GM12874 (cell line): ENCODE measurements around the gene PIKFYVE.

Source experiments
- TF ChIP-seq, protein P1 (sequence below): IDR thresholded peaks from 2 replicates; pipeline ENCODE4 v1.5.1; 2011; ENCODE audit warnings: low read depth, mild to moderate bottlenecking, control low read depth, low read length, moderate library complexity; ENCODE audit not compliant: insufficient read depth

Gene PIKFYVE, protein sequence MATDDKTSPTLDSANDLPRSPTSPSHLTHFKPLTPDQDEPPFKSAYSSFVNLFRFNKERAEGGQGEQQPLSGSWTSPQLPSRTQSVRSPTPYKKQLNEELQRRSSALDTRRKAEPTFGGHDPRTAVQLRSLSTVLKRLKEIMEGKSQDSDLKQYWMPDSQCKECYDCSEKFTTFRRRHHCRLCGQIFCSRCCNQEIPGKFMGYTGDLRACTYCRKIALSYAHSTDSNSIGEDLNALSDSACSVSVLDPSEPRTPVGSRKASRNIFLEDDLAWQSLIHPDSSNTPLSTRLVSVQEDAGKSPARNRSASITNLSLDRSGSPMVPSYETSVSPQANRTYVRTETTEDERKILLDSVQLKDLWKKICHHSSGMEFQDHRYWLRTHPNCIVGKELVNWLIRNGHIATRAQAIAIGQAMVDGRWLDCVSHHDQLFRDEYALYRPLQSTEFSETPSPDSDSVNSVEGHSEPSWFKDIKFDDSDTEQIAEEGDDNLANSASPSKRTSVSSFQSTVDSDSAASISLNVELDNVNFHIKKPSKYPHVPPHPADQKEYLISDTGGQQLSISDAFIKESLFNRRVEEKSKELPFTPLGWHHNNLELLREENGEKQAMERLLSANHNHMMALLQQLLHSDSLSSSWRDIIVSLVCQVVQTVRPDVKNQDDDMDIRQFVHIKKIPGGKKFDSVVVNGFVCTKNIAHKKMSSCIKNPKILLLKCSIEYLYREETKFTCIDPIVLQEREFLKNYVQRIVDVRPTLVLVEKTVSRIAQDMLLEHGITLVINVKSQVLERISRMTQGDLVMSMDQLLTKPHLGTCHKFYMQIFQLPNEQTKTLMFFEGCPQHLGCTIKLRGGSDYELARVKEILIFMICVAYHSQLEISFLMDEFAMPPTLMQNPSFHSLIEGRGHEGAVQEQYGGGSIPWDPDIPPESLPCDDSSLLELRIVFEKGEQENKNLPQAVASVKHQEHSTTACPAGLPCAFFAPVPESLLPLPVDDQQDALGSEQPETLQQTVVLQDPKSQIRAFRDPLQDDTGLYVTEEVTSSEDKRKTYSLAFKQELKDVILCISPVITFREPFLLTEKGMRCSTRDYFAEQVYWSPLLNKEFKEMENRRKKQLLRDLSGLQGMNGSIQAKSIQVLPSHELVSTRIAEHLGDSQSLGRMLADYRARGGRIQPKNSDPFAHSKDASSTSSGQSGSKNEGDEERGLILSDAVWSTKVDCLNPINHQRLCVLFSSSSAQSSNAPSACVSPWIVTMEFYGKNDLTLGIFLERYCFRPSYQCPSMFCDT (N-terminal part only)

DNA sequence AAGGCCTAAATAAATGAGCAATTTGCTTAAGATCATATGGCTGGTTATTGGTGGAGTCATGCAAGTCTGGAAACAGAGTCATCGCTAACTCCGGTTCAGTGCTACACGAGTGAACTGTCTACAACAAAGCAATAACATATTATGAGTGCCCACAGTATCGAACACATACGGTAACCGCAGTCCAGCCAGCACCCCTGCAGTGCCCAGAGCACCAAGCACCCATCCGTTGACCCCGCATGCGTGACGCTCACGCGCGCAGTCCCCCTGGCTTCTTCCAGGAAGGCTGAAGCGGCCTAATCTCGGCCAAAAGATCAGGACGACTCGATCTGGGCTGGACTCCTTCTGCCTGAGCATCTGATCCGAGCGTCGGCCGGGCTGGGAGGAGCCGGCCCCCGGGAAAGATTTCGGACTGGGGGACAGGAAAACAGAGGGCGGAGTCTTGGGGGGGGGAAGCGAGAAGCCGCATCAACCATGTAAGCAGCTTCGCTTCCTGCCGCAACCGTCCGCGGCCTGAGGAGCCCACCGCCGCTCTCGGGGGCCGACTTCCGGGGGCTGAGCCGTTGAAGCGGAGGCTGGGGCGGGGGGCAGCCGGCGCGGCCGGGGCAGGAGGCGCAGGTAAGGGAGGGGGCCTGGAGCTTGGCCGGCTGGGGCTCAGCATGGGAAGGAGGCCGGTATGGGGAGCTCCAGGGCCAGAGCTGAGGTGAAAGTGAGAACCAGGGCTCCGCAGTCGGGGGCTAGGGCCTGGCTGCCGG lies at the start of gene PIKFYVE:
TSS of gene PIKFYVE (plus strand) at position 455 of the 752 bp plus-strand sequence. CDS start 5,265 bp downstream, outside the sequence.
- TF ChIP-seq, protein P1, sequence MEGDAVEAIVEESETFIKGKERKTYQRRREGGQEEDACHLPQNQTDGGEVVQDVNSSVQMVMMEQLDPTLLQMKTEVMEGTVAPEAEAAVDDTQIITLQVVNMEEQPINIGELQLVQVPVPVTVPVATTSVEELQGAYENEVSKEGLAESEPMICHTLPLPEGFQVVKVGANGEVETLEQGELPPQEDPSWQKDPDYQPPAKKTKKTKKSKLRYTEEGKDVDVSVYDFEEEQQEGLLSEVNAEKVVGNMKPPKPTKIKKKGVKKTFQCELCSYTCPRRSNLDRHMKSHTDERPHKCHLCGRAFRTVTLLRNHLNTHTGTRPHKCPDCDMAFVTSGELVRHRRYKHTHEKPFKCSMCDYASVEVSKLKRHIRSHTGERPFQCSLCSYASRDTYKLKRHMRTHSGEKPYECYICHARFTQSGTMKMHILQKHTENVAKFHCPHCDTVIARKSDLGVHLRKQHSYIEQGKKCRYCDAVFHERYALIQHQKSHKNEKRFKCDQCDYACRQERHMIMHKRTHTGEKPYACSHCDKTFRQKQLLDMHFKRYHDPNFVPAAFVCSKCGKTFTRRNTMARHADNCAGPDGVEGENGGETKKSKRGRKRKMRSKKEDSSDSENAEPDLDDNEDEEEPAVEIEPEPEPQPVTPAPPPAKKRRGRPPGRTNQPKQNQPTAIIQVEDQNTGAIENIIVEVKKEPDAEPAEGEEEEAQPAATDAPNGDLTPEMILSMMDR, result no peak

DNA sequence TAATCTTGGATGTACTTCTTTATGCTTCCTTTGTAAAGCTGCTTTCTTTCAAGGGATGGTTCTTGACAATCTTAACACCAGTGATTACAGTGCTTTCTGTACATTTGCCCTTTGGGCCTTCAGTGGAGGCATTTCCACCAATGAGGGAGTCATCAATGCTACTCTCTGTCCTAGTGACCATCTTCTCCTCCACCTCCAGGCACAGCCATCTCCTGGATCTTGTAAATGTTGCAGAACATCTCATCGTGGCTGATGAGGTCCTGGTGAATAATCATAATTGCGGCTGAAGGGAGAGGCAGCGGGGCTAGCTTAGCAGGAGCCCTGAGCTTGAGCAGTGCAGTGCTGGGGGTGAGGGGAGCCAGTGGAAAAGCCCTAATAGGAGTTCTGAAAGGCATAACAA lies 43.7 kb upstream of the PIKFYVE start:
- TF ChIP-seq, protein P1, result no peak

DNA sequence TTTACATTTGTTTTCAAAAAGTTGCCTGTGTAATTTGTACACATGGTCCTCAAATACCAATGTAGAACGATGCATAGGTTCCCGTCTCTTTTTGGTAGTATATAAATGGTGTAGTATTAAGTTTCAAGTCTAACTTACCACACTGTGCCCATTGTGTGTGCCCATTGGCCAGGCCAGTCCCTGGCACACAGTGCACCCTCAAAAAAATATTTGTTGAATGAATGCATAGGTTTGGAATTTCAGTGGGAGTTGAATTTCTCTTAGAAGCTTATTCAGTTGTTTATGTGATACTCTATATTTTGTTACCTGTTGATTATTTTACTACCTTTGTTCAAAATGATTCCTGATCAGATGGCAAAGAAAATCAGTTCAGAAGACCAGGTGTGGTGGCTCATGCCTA lies 41.3 kb upstream of the PIKFYVE start:
- TF ChIP-seq, protein P1, result no peak

DNA sequence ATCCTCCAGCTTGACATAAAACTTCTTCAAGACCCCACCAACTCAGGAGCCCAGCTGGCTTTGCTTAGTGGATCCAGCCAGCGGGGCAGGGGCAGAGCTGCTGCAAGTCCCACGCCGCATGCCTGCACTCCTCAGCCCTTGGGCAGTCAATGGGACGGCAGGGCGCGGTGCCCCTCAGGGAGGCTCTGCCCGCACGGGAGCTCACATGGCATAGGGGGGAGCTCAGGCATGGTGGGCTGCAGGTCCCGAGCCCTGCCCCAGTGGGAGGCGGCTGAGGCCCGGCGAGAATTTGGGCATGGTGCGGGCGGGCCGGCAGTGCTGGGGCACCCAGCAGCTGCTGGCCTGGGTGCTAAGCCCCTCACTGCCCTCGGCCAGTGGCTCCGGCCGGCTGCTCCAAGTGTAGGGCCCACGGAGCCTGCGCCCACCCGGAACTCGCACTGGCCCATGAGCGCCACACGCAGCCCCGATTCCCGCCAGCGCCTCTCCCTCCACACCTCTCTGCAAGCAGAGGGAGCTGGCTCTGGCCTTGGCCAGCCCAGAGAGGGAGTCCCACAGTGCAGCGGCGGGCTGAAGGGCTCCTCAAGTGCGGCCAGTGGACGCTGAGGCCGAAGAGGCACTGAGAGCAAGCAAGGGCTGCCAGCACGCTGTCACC lies 38.3 kb upstream of the PIKFYVE start:
- TF ChIP-seq, protein P1, result no peak

DNA sequence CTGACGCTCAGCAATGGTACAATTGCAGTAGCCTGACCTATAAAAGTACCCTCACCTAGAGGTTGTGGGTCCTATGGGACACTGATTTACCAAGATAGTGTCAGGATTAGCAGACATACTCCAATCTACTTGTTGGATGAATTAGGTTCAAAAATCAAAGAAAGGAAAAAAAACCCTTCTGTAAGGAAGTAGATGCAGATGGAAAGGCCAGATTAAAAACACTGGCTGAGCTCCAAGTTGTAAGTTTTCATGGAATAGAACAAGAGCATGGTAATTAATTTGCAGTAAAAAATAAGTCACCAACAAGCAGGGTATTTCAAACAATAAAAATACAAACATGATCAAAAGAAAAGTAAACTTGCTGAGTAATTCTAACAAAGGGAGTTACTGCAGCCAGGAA lies 37.6 kb upstream of the PIKFYVE start:
- TF ChIP-seq, protein P1, result no peak

DNA sequence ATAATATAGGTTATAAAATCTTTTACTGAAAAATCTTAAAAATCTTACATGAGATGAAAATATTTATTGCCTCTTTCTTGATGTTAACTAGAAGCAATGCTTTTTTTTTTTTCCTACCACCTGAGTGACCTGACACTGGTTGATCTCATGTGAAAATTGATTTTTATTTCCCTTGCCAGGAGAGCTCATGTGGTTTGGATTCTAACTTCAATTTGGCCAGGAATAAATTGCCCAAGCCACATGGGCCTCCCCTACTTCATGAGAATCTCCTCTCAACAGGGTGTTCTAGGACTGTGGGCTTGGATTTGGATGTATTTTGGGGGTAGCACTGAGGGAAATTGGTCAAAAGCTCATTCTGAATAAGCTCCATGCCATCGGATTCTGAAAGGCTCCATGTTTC lies 31.3 kb upstream of the PIKFYVE start:
- TF ChIP-seq, protein P1, result no peak
